ENCODE data around the gene BECN2.

Gene BECN2

GRCh38 chr1:241926141-241926540 is 31.4 kb upstream of the BECN2 start:
- TF ChIP-seq CTCF (IDR thresholded peaks at IDR 0.05) = no peak
- H3K27me3 ChIP-seq = no peaks in the 10 kb centered on the region

GRCh38 chr1:241927321-241927720 is 30.2 kb upstream of the BECN2 start:
- H3K36me3 ChIP-seq = no peaks in the 10 kb centered on the region
- no peak for TF ChIP-seq CTCF (IDR thresholded peaks at IDR 0.05)
- no peaks in the 10 kb centered on the region for H3K9me3 ChIP-seq

More at GRCh38 chr1:241926141-241926540, 31.4 kb upstream of the BECN2 start:
- Histone ChIP-seq H3K4me1 (ENCODE audit: control insufficient read depth in 1 of 2, insufficient read depth in 1 of 2, low read depth in 1 of 2, low read length in 1 of 2) (no peaks in the 10 kb centered on the region), H3K4me3 (ENCODE audit: low read depth in 1 of 2, low read length in 1 of 2) (no peak overlapping the region), H3K9me3 (no peaks in the 10 kb centered on the region), H3K27ac (no peak overlapping the region), H3K36me3 (no peaks in the 10 kb centered on the region)

GRCh38 chr1:241932845-241933244 is 24.7 kb upstream of the BECN2 start:
- peaks cover 18% of the 10 kb centered on the region for H3K27me3 ChIP-seq
- H3K27ac ChIP-seq = no peak overlapping the region
- H3K36me3 ChIP-seq = no peaks in the 10 kb centered on the region
- TF ChIP-seq CTCF (IDR thresholded peaks at IDR 0.05) = no peak
- H3K4me3 ChIP-seq (ENCODE audit: low read depth in 1 of 2, low read length in 1 of 2) = no peak overlapping the region
- H3K4me1 ChIP-seq (ENCODE audit: control insufficient read depth in 1 of 2, insufficient read depth in 1 of 2, low read depth in 1 of 2, low read length in 1 of 2) = no peaks in the 10 kb centered on the region
- no peaks in the 10 kb centered on the region for H3K9me3 ChIP-seq

More at GRCh38 chr1:241927321-241927720, 30.2 kb upstream of the BECN2 start:
- H3K27me3 ChIP-seq = no peaks in the 10 kb centered on the region
- no peaks in the 10 kb centered on the region for H3K4me1 ChIP-seq (ENCODE audit: control insufficient read depth in 1 of 2, insufficient read depth in 1 of 2, low read depth in 1 of 2, low read length in 1 of 2)
- H3K4me3 ChIP-seq (ENCODE audit: low read depth in 1 of 2, low read length in 1 of 2) = no peak overlapping the region
- H3K27ac ChIP-seq = no peak overlapping the region

GRCh38 chr1:241934201-241934848 is 23.2 kb upstream of the BECN2 start:
- Histone ChIP-seq H3K27me3 (peaks cover 18% of the 10 kb centered on the region), H3K4me1 (ENCODE audit: control insufficient read depth in 1 of 2, insufficient read depth in 1 of 2, low read depth in 1 of 2, low read length in 1 of 2) (no peaks in the 10 kb centered on the region)

GRCh38 chr1:241934866-241935265 is 22.7 kb upstream of the BECN2 start:
- Histone ChIP-seq H3K4me3 (ENCODE audit: low read depth in 1 of 2, low read length in 1 of 2) (no peak overlapping the region), H3K27ac (no peak overlapping the region), H3K27me3 (peaks cover 18% of the 10 kb centered on the region), H3K4me1 (ENCODE audit: control insufficient read depth in 1 of 2, insufficient read depth in 1 of 2, low read depth in 1 of 2, low read length in 1 of 2) (no peaks in the 10 kb centered on the region), H3K36me3 (no peaks in the 10 kb centered on the region), H3K9me3 (no peaks in the 10 kb centered on the region)
- TF ChIP-seq CTCF (IDR thresholded peaks at IDR 0.05) = no peak

More at GRCh38 chr1:241934201-241934848, 23.2 kb upstream of the BECN2 start:
- no peak for TF ChIP-seq CTCF (IDR thresholded peaks at IDR 0.05)
- Histone ChIP-seq H3K9me3 (no peaks in the 10 kb centered on the region), H3K27ac (no peak overlapping the region), H3K36me3 (no peaks in the 10 kb centered on the region), H3K4me3 (ENCODE audit: low read depth in 1 of 2, low read length in 1 of 2) (no peak overlapping the region)

Data from neutrophil (primary cell).